HCT116 (cell line): ENCODE data around the gene SMARCA2. TPM values are rescaled to one million over a fixed set of nuclear protein-coding genes. Genes with fewer than 3 reads are reported as not detected.

Experiments used
- ATAC-seq: fragments of 200-7000 bp; cut with Tn5 transposase; 2 replicates; pipeline ENCODE4 v1.9.1; 2020; ENCODE audit warnings: mild to moderate bottlenecking, moderate library complexity
- BruUV-seq: library from RNA; stranded (reverse); fragments of 400-500 nt; replicated peaks from 2 replicates; lab custom pipeline; 2021; lab: Mats Ljungman, UMichigan
- CTCF ChIA-PET: fragments of 300-600 bp; sonication (Branson Sonifier 250); formaldehyde crosslinking; loops from one replicate; lab custom pipeline; 2021; ENCODE audit warnings: antibody characterized with exemption; lab: Charles Lee
- POLR2A ChIA-PET: fragments of 300-600, 350-600 bp; sonication (Branson Sonifier 250); formaldehyde crosslinking; loops from one replicate; lab custom pipeline; 2021; ENCODE audit warnings: antibody characterized with exemption; lab: Charles Lee
- RAD21 ChIA-PET, 2 experiments: fragments of 300-600 bp; sonication (Branson Sonifier 250); formaldehyde crosslinking; loops; one replicate each; lab custom pipeline; 2023; ENCODE audit warnings: low total read pairs in 2 of 2; ENCODE audit not compliant: uncharacterized antibody in 2 of 2, unreplicated experiment in 2 of 2, low non-redundant PET in 1 of 2; lab: Charles Lee
- DNase-seq: peaks from one replicate; pipeline ENCODE4 v3.0.0-alpha.2; 2010; ENCODE audit warnings: low read depth, low spot score
- H2AFZ ChIP-seq: fragments of 200-600 bp; shearing (Covaris generic), sonication (generic); 2 replicates; pipeline ENCODE4 v1.6.1; 2017; ENCODE audit warnings: low read depth, mixed run types, mixed read lengths, antibody characterized with exemption, low read length; ENCODE audit not compliant: poor library complexity, severe bottlenecking
- H3K27ac ChIP-seq: 2 replicates; pipeline ENCODE4 v1.5.1; 2012; ENCODE audit warnings: low read depth, low read length
- H3K27me3 ChIP-seq: fragments of 200-600 bp; sonication (generic); 2 replicates; pipeline ENCODE4 v1.6.1; 2016; ENCODE audit warnings: mixed run types, low read length, mixed read lengths; ENCODE audit not compliant: insufficient read depth
- H3K36me3 ChIP-seq, 2 experiments: fragments of 200-500 bp in 1 of 2; fragments of 200-600 bp in 1 of 2; sonication (Bioruptor generic) in 1 of 2; sonication (generic) in 1 of 2; 2 replicates each; pipeline versions ENCODE4 v1.5.1 to v1.6.1; 2014 to 2016; ENCODE audit warnings: low read length in 2 of 2, inconsistent platforms in 1 of 2, mixed read lengths in 1 of 2, mixed run types in 1 of 2; ENCODE audit not compliant: insufficient read depth in 2 of 2, control insufficient read depth in 1 of 2
- H3K4me1 ChIP-seq, 2 experiments: fragments of 200-600 bp in 1 of 2; sonication (generic) in 1 of 2; 2 replicates each; pipeline versions ENCODE4 v1.5.1 to v1.6.1; 2012 to 2017; ENCODE audit warnings: low read length in 2 of 2, inconsistent platforms in 1 of 2, mild to moderate bottlenecking in 1 of 2, mixed read lengths in 1 of 2, mixed run types in 1 of 2, moderate library complexity in 1 of 2; ENCODE audit not compliant: insufficient read depth in 2 of 2, control insufficient read depth in 1 of 2
- H3K4me2 ChIP-seq: fragments of 200-600 bp; sonication (generic); 2 replicates; pipeline ENCODE4 v1.6.1; 2017; ENCODE audit warnings: mixed run types, low read length, mixed read lengths
- H3K4me3 ChIP-seq, 2 experiments: fragments of 200-600 bp in 1 of 2; sonication (generic) in 1 of 2; replicated peaks in 1 of 2; 2 replicates each; pipeline ENCODE4 v1.5.1; 2011 to 2016; ENCODE audit warnings: low read length in 2 of 2, control low read depth in 1 of 2, low read depth in 1 of 2, mild to moderate bottlenecking in 1 of 2, mixed read lengths in 1 of 2, mixed run types in 1 of 2
- H3K79me2 ChIP-seq: fragments of 200-600 bp; sonication (generic); 2 replicates; pipeline ENCODE4 v1.6.1; 2017; ENCODE audit warnings: mild to moderate bottlenecking, mixed run types, low read length, moderate library complexity, mixed read lengths; ENCODE audit not compliant: insufficient read depth
- H3K9ac ChIP-seq: fragments of 200-600 bp; sonication (generic); 2 replicates; pipeline ENCODE4 v1.6.1; 2016; ENCODE audit warnings: low read length, mixed read lengths
- H3K9me2 ChIP-seq: fragments of 200-600 bp; sonication (generic), shearing (Covaris generic); 2 replicates; pipeline ENCODE4 v1.6.1; 2017; ENCODE audit warnings: mixed run types, mild to moderate bottlenecking, moderate library complexity; ENCODE audit not compliant: insufficient read depth
- H3K9me3 ChIP-seq, 2 experiments: fragments of 200-500 bp in 1 of 2; fragments of 200-600 bp in 1 of 2; sonication (Bioruptor generic) in 1 of 2; sonication (generic) in 1 of 2; 2 replicates each; pipeline ENCODE4 v1.6.1; 2014 to 2017; ENCODE audit warnings: low read length in 2 of 2, mixed read lengths in 2 of 2, inconsistent platforms in 1 of 2, low read depth in 1 of 2, mild to moderate bottlenecking in 1 of 2, mixed run types in 1 of 2, moderate library complexity in 1 of 2; ENCODE audit not compliant: control insufficient read depth in 1 of 2, insufficient read depth in 1 of 2
- H4K20me1 ChIP-seq: fragments of 200-600 bp; sonication (generic), shearing (Covaris generic); 2 replicates; pipeline ENCODE4 v1.6.1; 2017; ENCODE audit warnings: mixed run types, mild to moderate bottlenecking, moderate library complexity; ENCODE audit not compliant: insufficient read depth
- CBX3 ChIP-seq: IDR thresholded peaks from 2 replicates; pipeline ENCODE4 v1.6.1; 2012; ENCODE audit warnings: low read depth
- ELF1 ChIP-seq: IDR thresholded peaks from 2 replicates; pipeline ENCODE4 v1.6.1; 2012; ENCODE audit warnings: low read depth, borderline replicate concordance
- EZH2phosphoT487 ChIP-seq: fragments of 200-600 bp; IDR thresholded peaks from 2 replicates; pipeline ENCODE4 v1.6.1; 2018; ENCODE audit warnings: antibody characterized with exemption, borderline replicate concordance
- JUND ChIP-seq: IDR thresholded peaks from 2 replicates; pipeline ENCODE4 v1.6.1; 2012
- SRF ChIP-seq: IDR thresholded peaks from 2 replicates; pipeline ENCODE4 v1.6.1; 2012; ENCODE audit warnings: low read depth
- YY1 ChIP-seq: IDR thresholded peaks from 2 replicates; pipeline ENCODE4 v1.6.1; 2011; ENCODE audit warnings: low read length, low read depth, moderate library complexity, mild to moderate bottlenecking; ENCODE audit not compliant: insufficient replicate concordance; ENCODE audit errors: extremely low read depth
- intact Hi-C: fragments of 100-400 bp; cut with micrococcal nuclease; formaldehyde crosslinking; loops from 2 replicates; pipeline ENCODE4 v1.10.0; 2022
- total RNA-seq: library from RNA; stranded (reverse); gene quantifications from one replicate; pipeline ENCODE4 v1.2.1, GENCODE V29; 2021; ENCODE audit not compliant: unreplicated experiment

Gene SMARCA2
- total RNA-seq, 1 experiment from 2014 or later = 14.7 TPM

- no peaks in the 10 kb centered on the region for H4K20me1 ChIP-seq
- H3K79me2 ChIP-seq = no peaks in the 10 kb centered on the region
- H3K4me3 ChIP-seq = no peak overlapping the region
- H3K9me3 ChIP-seq = no peaks in the 10 kb centered on the region
- no peak overlapping the region for H3K27ac ChIP-seq
- intact Hi-C loops = no loop called here
- RAD21 ChIA-PET = no interaction called here
- no TSS peak for BruUV-seq
- no peak for ATAC-seq
- no peaks in the 10 kb centered on the region for H3K4me1 ChIP-seq
- POLR2A ChIA-PET = no interaction called here
- TF ChIP-seq SRF (no peak), YY1 (no peak), CBX3 (no peak), ELF1 (no peak)
- H3K4me2 ChIP-seq = no peak overlapping the region
- H3K36me3 ChIP-seq = no peaks in the 10 kb centered on the region
- no peak overlapping the region for H2AFZ ChIP-seq
- no peaks in the 10 kb centered on the region for H3K9me2 ChIP-seq
- CTCF ChIA-PET = no interaction called here
- DNase-seq = no peak
- no peaks in the 10 kb centered on the region for H3K27me3 ChIP-seq
- no peak overlapping the region for H3K9ac ChIP-seq
Measured at GRCh38 chr9:2231101-2231500, 216.0 kb downstream of the SMARCA2 start.

- Histone ChIP-seq H3K4me3 (no peak overlapping the region), H3K9ac (no peak overlapping the region), H3K79me2 (no peaks in the 10 kb centered on the region), H3K4me2 (no peak overlapping the region), H3K27ac (no peak overlapping the region), H3K9me2 (no peaks in the 10 kb centered on the region), H2AFZ (no peak overlapping the region), H4K20me1 (no peaks in the 10 kb centered on the region), H3K27me3 (no peaks in the 10 kb centered on the region), H3K36me3 (no peaks in the 10 kb centered on the region), H3K4me1 (no peaks in the 10 kb centered on the region), H3K9me3 (no peaks in the 10 kb centered on the region)
- TF ChIP-seq JUND = no peak
- no peak for TF ChIP-seq ELF1
- no peak for TF ChIP-seq EZH2phosphoT487
- DNase-seq = no peak
- ChIA-PET POLR2A (no interaction called here), RAD21 (no interaction called here), CTCF (no interaction called here)
- BruUV-seq = no TSS peak
- ATAC-seq = no peak
- intact Hi-C loops = no loop called here
Measured at GRCh38 chr9:2231829-2232228, 216.7 kb downstream of the SMARCA2 start.
